Ishikawa (cell line): Measurements from ENCODE around the gene ETV5.

ENCODE experiments used
- CEBPB ChIP-seq: IDR thresholded peaks from 2 replicates; pipeline ENCODE4 v1.6.1; 2012
- CREB1 ChIP-seq: IDR thresholded peaks from 2 replicates; pipeline ENCODE4 v1.6.1; 2012; ENCODE audit warnings: low read depth
- EGR1 ChIP-seq: IDR thresholded peaks from 2 replicates; pipeline ENCODE4 v1.6.1; 2012
- EP300 ChIP-seq: IDR thresholded peaks from 2 replicates; pipeline ENCODE4 v1.6.1; 2012; ENCODE audit warnings: borderline replicate concordance
- FOXM1 ChIP-seq: IDR thresholded peaks from 2 replicates; pipeline ENCODE4 v1.6.1; 2012; ENCODE audit warnings: low read depth, borderline replicate concordance
- NFIC ChIP-seq: IDR thresholded peaks from 2 replicates; pipeline ENCODE4 v1.6.1; 2012
- RAD21 ChIP-seq: IDR thresholded peaks from 2 replicates; pipeline ENCODE4 v1.6.1; 2012; ENCODE audit warnings: low read depth
- TAF1 ChIP-seq: IDR thresholded peaks from 2 replicates; pipeline ENCODE4 v1.6.1; 2012; ENCODE audit warnings: low read depth, mild to moderate bottlenecking
- TCF12 ChIP-seq: IDR thresholded peaks from 2 replicates; pipeline ENCODE4 v1.6.1; 2012; ENCODE audit warnings: low read depth
- TEAD4 ChIP-seq: IDR thresholded peaks from 2 replicates; pipeline ENCODE4 v1.6.1; 2012
- USF1 ChIP-seq: IDR thresholded peaks from 2 replicates; pipeline ENCODE4 v1.6.1; 2012
- YY1 ChIP-seq: IDR thresholded peaks from 2 replicates; pipeline ENCODE4 v1.6.1; 2012; ENCODE audit warnings: low read depth
- TF ChIP-seq, protein P1 (sequence below): IDR thresholded peaks from 2 replicates; pipeline ENCODE4 v1.6.1; 2012; ENCODE audit warnings: low read depth, mild to moderate bottlenecking
- TF ChIP-seq, protein P2 (sequence below): IDR thresholded peaks from 2 replicates; pipeline ENCODE4 v1.6.1; 2012

DNA sequence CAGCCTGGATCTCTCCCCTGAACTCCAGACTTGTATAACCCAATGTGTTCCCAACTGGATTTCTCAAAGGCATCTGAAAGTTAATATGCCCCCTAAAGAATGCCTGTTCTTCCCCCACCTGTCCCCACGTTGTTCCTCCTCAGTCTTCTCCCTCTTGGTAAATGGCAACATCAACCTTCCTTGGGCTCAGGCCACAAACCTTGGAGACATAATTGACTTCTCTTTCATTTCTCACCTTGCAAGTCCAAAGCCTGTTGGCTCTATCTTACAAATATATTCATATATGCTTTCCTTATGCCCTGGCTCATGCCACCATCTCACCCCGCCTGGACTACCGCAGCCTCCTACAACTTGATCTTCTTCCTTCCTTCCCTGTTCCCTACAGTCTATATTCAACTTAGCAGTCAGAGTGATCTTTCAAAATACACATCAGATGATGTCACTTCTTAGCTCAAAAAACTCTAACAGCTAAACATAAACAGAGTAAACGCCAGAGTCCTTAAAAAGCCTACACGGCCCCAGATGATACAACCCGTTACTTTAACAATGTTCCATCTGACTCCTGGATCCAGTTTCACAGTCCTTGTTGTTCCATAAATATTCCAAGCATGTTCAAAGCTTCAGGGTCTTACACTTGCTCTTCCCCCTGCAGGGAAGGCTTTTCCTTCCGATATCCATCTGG, 66.2 kb downstream of the ETV5 start:
- no peak for TF ChIP-seq EP300
- no peak for TF ChIP-seq CEBPB
- TF ChIP-seq FOXM1: no peak
- TF ChIP-seq, protein P1, sequence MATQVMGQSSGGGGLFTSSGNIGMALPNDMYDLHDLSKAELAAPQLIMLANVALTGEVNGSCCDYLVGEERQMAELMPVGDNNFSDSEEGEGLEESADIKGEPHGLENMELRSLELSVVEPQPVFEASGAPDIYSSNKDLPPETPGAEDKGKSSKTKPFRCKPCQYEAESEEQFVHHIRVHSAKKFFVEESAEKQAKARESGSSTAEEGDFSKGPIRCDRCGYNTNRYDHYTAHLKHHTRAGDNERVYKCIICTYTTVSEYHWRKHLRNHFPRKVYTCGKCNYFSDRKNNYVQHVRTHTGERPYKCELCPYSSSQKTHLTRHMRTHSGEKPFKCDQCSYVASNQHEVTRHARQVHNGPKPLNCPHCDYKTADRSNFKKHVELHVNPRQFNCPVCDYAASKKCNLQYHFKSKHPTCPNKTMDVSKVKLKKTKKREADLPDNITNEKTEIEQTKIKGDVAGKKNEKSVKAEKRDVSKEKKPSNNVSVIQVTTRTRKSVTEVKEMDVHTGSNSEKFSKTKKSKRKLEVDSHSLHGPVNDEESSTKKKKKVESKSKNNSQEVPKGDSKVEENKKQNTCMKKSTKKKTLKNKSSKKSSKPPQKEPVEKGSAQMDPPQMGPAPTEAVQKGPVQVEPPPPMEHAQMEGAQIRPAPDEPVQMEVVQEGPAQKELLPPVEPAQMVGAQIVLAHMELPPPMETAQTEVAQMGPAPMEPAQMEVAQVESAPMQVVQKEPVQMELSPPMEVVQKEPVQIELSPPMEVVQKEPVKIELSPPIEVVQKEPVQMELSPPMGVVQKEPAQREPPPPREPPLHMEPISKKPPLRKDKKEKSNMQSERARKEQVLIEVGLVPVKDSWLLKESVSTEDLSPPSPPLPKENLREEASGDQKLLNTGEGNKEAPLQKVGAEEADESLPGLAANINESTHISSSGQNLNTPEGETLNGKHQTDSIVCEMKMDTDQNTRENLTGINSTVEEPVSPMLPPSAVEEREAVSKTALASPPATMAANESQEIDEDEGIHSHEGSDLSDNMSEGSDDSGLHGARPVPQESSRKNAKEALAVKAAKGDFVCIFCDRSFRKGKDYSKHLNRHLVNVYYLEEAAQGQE: no peak
- TF ChIP-seq, protein P2, sequence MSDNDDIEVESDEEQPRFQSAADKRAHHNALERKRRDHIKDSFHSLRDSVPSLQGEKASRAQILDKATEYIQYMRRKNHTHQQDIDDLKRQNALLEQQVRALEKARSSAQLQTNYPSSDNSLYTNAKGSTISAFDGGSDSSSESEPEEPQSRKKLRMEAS: no peak
- TF ChIP-seq RAD21: no peak
- TF ChIP-seq TCF12: no peak
- no peak for TF ChIP-seq CREB1
- no peak for TF ChIP-seq EGR1
- no peak for TF ChIP-seq USF1
- no peak for TF ChIP-seq TEAD4
- TF ChIP-seq NFIC: no peak
- no peak for TF ChIP-seq YY1
- TF ChIP-seq TAF1: no peak
